Esophagus (tissue), 2 donors: Measurements from ENCODE around the gene TPO. TPM values are rescaled to one million over a fixed set of nuclear protein-coding genes. Genes with fewer than 3 reads are reported as not detected.

ENCODE experiments used
- H3K27ac ChIP-seq, 2 donors: one replicate each; pipeline ENCODE4 v1.5.1; 2013; ENCODE audit warnings: low read depth in 2 of 2, mild to moderate bottlenecking in 2 of 2, inconsistent platforms in 1 of 2, low read length in 1 of 2, moderate library complexity in 1 of 2
- H3K27me3 ChIP-seq, 2 donors: one replicate each; pipeline ENCODE4 v1.6.1; 2013; ENCODE audit warnings: low read length in 2 of 2, control low read depth in 1 of 2, mild to moderate bottlenecking in 1 of 2; ENCODE audit not compliant: insufficient read depth in 2 of 2, control insufficient read depth in 1 of 2
- H3K36me3 ChIP-seq, 2 donors: one replicate each; pipeline ENCODE4 v1.6.1; 2013; ENCODE audit warnings: low read length in 1 of 2; ENCODE audit not compliant: control insufficient read depth in 2 of 2, insufficient read depth in 2 of 2
- H3K4me1 ChIP-seq, 2 donors: one replicate each; pipeline ENCODE4 v1.6.1; 2013; ENCODE audit warnings: low read length in 1 of 2; ENCODE audit not compliant: control insufficient read depth in 2 of 2, insufficient read depth in 2 of 2
- H3K4me3 ChIP-seq, 2 donors: one replicate each; pipeline ENCODE4 v1.5.1; 2013; ENCODE audit warnings: low read length in 2 of 2, mild to moderate bottlenecking in 2 of 2, low read depth in 1 of 2, moderate library complexity in 1 of 2
- H3K9me3 ChIP-seq, 2 donors: one replicate each; pipeline ENCODE4 v1.6.1; 2013; ENCODE audit warnings: mild to moderate bottlenecking in 2 of 2, low read depth in 1 of 2, low read length in 1 of 2, moderate library complexity in 1 of 2; ENCODE audit not compliant: control insufficient read depth in 2 of 2, insufficient read depth in 1 of 2
- WGBS, 2 donors: extraction: QIAGEN DNeasy Blood & Tissue Kit; methylation state at CpG; one replicate each; pipeline ENCODE4 v1.1.7; 2013; 5-methylcytosine and 5-hydroxymethylcytosine counted together
- polyA plus RNA-seq, 2 donors: library from polyadenylated mRNA; stranded (reverse); fragments of 200-250 nt; gene quantifications; one replicate each; pipeline ENCODE4 v1.2.3, GENCODE V29; 2013
- donor health status: healthy with polysubstance abuse.
- donor health status: Bipolar disorder and iron deficiency.

The TPO gene
- polyA plus RNA-seq, 2 donors: 1.3 to 1.5 TPM

DNA sequence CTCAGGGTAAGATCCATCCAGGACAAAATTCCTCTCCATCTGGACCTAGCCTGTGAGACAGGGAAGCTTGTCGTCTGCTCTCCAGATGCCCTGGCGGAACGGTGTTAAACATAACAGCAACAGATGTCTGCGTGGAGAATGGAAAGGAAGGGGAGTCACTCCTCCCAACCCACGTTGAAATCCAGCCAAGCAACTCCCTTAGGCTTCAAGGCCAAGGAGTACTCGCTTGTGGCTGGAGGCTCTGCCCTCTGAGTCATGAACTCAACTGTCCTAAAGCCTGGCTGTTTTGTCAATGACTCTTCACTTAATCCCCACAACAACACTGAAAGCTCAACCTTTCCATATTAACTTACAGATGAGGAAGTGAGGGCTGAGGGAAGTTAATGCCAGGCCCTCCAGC, 42.2 kb downstream of the TPO start:
- Histone ChIP-seq H3K9me3 (no peaks in the 10 kb centered on the region), H3K36me3 (no peaks in the 10 kb centered on the region)
- WGBS, 2 donors: 50 to 55% methylated on average over 6 of the region's 6 CpGs

DNA sequence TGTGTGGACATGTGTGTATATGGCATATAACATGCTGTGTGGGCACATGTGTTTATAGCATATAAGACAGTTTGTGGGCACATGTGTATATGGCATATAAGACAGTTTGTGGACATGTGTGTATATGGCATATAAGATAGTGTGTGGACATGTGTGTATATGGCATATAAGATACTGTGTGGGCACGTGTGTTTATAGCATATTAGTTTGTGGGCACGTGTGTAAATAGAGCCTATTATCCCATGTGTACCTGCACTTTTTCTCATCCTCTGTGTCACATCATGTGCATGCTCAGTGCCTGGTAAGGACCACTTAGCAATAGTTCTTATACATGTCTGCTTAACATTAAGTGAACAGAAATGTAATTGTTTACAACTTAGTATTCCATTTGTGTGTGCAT, 45.2 kb downstream of the TPO start:
- Histone ChIP-seq H3K4me1 (peaks cover 0 to 2% of the 10 kb centered on the region in 2 donors), H3K27me3 (no peaks in the 10 kb centered on the region), H3K36me3 (no peaks in the 10 kb centered on the region), H3K27ac (no peak overlapping the region), H3K4me3 (no peak overlapping the region), H3K9me3 (no peaks in the 10 kb centered on the region)
- 84 to 91% methylated on average over 2 of the region's 2 CpGs for whole genome bisulfite sequencing, 2 donors

More for the DNA sequence above, 42.2 kb downstream of the TPO start:
- Histone ChIP-seq H3K27me3 (no peaks in the 10 kb centered on the region), H3K4me1 (peaks cover 0 to 2% of the 10 kb centered on the region in 2 donors), H3K27ac (no peak overlapping the region), H3K4me3 (no peak overlapping the region)

DNA sequence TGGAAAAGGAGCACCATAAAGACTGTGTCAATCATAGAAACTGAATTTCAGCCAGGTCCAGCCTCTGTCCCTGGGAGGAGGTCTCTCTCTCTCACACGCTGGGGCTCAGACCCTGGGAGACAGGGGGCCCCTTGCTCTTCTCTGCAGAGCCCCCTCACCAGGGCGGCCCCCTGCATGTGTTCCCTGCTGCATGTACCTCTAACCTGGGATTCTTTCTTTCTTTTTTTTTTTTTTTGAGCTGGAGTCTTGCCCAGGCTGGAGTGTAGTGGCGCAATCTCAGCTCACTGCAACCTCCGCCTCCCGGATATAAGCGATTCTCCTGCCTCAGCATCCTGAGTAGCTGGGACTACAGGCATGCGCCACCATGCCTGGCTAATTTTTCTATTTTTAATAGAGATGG, 46.5 kb downstream of the TPO start:
- Histone ChIP-seq H3K4me3 (no peak overlapping the region), H3K27ac (no peak overlapping the region), H3K9me3 (no peaks in the 10 kb centered on the region), H3K36me3 (no peaks in the 10 kb centered on the region), H3K27me3 (no peaks in the 10 kb centered on the region), H3K4me1 (peaks cover 0 to 2% of the 10 kb centered on the region in 2 donors)
- WGBS, 2 donors: 43 to 50% methylated on average over 7 of the region's 7 CpGs

DNA sequence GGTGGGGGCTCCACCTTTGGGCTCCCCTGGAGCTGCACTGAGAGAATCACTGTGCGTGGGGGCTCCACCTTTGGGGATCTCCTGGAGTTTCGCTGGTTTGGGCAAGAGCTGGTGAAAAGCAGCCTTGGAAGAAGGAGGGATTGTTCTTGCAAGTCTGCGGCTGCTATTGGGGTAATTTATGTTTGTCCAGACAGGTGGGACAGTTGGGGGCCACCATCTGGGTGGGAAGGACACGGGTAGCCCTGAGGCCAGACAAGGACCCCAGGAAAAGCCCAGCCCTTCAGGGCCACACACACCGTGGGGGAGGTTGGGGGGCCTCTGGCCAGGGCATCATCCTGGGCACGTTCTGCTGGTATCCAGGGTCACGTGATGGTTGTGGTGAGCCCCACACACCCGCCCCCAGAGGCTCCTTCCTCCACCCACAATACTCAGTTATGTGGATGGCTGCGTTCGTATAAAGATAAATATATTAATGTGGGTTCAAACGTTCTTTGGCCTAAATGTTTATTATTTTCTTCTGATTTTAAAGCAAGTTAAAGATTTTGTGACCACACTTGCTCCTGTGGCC, 47.7 kb downstream of the TPO start:
- H3K4me1 ChIP-seq: no peaks in the 10 kb centered on the region
- no peaks in the 10 kb centered on the region for H3K27me3 ChIP-seq
- no peak overlapping the region for H3K27ac ChIP-seq
- WGBS, 2 donors: 69 to 71% methylated on average over 11 of the region's 11 CpGs
- H3K36me3 ChIP-seq: no peaks in the 10 kb centered on the region
- no peak overlapping the region for H3K4me3 ChIP-seq
- H3K9me3 ChIP-seq: no peaks in the 10 kb centered on the region

DNA sequence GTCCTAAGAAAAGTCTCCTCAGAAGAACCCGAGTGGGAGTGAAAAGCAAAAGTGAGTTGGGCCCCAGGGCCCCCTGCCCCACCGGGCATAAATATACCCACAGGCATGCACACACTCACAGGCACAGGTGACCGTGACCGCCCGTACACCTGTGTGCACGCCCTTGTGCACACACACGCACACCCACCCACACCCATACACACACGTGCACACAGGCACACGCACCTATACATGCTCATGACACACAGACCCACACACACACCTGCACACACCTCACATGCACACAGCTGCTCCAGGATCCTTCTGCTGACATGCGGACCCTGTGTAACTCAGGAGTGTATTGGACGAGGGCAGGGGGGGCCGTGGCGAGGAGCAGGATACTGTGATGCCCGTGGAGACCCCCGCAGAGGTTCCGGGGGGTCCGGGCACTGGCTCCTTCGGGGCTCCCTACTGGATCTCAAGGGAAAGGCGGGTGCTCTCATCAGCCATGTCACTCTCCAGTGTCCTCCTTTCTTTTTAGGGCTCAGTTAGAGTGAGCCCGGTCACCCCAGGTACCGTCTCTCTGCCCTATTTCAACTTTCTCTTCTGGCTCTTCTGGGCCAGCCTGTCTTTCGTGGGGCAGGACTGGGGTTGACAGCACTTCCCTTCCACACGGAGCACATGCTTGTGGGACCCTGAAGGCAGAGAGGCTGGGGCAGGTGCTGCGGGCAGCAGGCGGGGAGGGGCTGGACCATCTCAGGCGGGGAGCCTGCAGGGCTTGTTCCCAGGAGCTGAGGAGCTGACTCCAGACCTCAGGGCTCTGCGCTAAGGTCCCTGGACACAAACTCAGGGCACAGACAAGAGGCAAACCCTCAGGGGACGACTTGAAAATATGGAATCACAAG, 48.5 kb downstream of the TPO start:
- Histone ChIP-seq H3K9me3 (no peaks in the 10 kb centered on the region), H3K4me3 (no peak overlapping the region), H3K27me3 (no peaks in the 10 kb centered on the region), H3K36me3 (no peaks in the 10 kb centered on the region), H3K27ac (no peak overlapping the region), H3K4me1 (no peaks in the 10 kb centered on the region)
- WGBS, 2 donors: 70 to 73% methylated on average over 28 of the region's 28 CpGs

DNA sequence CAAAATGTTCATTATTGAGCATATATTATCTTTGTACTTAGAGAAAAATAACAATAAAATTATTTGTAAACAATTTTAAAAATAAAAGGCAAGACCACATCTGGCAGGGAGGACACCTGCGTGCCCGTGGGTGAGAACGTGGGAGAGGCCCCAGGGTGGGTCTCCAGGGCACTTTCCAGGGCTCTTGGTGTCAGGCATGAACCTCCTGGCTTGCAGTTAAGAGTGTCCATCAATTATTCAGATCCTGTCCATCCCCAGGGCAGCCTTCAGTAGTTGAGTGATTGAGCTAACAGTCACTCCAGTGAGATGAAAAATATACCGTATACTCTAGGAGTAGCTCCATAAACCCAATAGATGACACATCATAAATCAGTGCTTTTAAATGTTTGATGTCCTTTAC, 49.7 kb downstream of the TPO start:
- Histone ChIP-seq H3K27me3 (no peaks in the 10 kb centered on the region), H3K27ac (no peak overlapping the region), H3K9me3 (no peaks in the 10 kb centered on the region), H3K4me1 (no peaks in the 10 kb centered on the region), H3K4me3 (no peak overlapping the region), H3K36me3 (no peaks in the 10 kb centered on the region)
- 57 to 65% methylated on average over 4 of the region's 4 CpGs for WGBS, 2 donors

DNA sequence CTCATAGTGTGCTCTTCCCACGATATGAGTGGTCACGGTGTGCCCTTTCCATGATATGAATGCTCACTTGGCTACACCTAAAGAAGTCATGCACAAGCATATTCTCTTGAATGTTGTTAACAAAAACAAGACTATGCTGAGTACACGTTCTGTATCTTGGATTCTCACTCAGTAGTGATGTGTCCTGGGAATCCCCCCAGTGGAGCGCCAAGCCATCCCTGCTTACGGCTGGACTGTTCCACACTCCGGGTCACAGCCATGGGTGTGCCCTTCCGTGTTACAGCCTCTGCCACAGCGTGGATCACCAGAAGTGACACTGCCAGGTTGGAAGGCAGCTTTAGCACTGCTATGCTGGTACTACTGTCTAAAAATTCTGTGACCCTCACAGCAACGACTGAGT, 59.1 kb downstream of the TPO start:
- peaks cover 4 to 9% of the 10 kb centered on the region in 2 donors for H3K9me3 ChIP-seq
- H3K36me3 ChIP-seq: no peaks in the 10 kb centered on the region
- WGBS, 2 donors: 83 to 87% methylated on average over 9 of the region's 9 CpGs
- no peaks in the 10 kb centered on the region for H3K4me1 ChIP-seq
- H3K27ac ChIP-seq: no peak overlapping the region
- no peaks in the 10 kb centered on the region for H3K27me3 ChIP-seq
- no peak overlapping the region for H3K4me3 ChIP-seq

DNA sequence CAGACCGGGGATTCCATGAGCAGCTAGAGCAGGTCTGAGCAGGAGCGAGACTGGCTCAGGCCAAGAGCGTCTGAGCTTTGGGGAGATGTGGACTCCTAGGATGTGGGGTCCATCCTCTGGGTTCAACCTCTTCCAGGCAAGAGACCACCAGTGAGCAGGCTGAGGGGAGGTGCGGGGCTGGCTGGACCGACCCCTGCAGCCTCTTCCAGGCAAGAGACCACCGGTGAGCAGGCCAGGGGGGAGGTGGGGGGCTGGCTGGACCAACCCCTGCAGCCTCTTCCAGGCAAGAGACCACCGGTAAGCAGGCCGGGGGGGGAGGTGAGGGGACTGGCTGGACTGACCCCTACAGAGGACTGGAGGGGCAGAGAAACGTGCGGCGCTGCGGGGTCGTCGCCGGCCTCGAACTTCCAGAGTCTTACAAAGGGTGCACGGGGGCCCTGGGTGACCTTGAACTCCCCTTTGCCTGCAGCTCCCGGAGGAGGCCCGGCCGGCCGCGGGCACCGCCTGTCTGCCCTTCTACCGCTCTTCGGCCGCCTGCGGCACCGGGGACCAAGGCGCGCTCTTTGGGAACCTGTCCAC, 63.4 kb downstream of the TPO start:
- WGBS, 2 donors: 87 to 91% methylated on average over 28 to 30 of the region's 30 CpGs
- Histone ChIP-seq H3K27ac (no peak overlapping the region), H3K36me3 (no peaks in the 10 kb centered on the region), H3K27me3 (no peaks in the 10 kb centered on the region), H3K4me3 (no peak overlapping the region), H3K9me3 (peaks cover 0 to 8% of the 10 kb centered on the region in 2 donors), H3K4me1 (no peaks in the 10 kb centered on the region)

DNA sequence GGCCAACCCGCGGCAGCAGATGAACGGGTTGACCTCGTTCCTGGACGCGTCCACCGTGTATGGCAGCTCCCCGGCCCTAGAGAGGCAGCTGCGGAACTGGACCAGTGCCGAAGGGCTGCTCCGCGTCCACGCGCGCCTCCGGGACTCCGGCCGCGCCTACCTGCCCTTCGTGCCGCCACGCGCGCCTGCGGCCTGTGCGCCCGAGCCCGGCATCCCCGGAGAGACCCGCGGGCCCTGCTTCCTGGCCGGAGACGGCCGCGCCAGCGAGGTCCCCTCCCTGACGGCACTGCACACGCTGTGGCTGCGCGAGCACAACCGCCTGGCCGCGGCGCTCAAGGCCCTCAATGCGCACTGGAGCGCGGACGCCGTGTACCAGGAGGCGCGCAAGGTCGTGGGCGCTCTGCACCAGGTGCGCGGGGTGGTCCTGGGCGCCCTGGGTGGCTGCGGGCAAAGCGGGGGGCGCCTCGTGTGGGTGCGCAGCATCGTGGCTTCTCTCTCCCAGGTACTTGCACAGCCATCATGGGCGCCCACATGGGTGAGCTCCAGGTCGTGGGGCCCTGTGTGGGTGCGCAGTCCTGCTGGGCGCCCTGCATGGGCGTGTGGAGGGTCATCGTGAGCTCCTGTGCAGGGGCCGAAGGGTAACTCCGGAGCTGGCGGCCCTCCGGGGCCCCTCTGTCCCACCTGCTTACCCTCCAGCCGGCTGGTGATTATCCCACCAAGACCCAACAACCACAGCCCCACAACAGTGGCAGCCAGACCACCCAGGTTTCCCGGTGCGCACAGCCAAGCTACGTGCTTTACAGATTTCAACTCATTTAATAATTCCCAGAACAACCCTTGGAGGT, 64.2 kb downstream of the TPO start:
- H3K36me3 ChIP-seq: no peaks in the 10 kb centered on the region
- no peak overlapping the region for H3K27ac ChIP-seq
- H3K4me3 ChIP-seq: no peak overlapping the region
- H3K27me3 ChIP-seq: no peaks in the 10 kb centered on the region
- 78% methylated on average over 44 to 76 of the region's 76 CpGs for WGBS, 2 donors
- peaks cover 0 to 8% of the 10 kb centered on the region in 2 donors for H3K9me3 ChIP-seq
- H3K4me1 ChIP-seq: no peaks in the 10 kb centered on the region
